Subcutaneous adipose tissue (tissue), 4 donors: Measurements from ENCODE around the gene ADD2. TPM values are rescaled to one million over a fixed set of nuclear protein-coding genes. Genes with fewer than 3 reads are reported as not detected.

Experiments
- CTCF ChIP-seq: fragments of 450-650 bp; IDR thresholded peaks from one replicate; pipeline ENCODE4 v1.5.1; 2016; ENCODE audit warnings: low read depth, mild to moderate bottlenecking, control low read depth, antibody characterized with exemption, moderate library complexity
- total RNA-seq, 4 donors: library from RNA; depleted of rRNA; stranded (reverse); fragments of >200 nt; gene quantifications; one replicate each; pipeline ENCODE4 v1.1.0, GENCODE V29; 2016

The ADD2 gene
- total RNA-seq, 4 donors from 2014 or later = 0.75 to 2.9 (median 1.3) TPM

DNA sequence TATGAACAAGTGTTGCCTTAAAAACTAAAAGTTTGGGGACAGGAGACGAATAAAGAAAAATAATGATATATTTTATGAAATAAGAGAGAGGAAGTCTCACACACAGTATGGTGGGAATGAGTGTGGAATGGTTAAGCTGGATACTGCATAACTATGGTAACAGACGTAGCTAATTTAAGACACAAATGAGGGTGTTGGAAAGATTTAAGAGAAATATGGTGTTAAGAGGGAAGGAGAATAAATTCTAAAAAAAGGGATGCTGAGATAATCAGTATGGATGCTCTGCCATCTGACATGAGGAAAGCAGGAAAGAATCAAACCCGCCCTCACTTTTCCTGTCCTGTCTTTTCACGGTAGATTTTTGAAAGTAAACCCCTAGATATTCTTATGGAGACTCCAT is 10.6 kb downstream of the ADD2 start:
- no peak for TF ChIP-seq CTCF

DNA sequence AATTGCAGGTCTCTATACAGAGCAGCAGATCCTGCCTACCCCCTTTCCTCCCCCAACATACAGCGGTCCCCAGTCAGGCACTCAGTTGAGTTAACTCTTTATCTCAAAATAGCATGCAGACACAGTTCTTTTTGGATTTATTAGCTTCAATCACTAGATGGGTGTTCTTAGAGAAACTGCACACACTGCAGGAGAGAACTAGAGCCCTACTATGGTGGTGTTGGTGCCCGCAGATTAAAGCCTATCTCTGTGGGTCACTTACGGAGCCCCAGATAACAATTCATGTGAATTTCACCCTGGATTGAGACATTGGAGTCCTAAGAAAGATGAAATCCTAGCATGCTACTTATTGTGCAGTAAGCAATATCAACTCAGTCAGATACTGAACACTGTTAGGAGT is 11.9 kb downstream of the ADD2 start:
- TF ChIP-seq CTCF = no peak

- no peak for TF ChIP-seq CTCF
Measured at GRCh38 chr2:70753902-70754301, 14.1 kb downstream of the ADD2 start.

GRCh38 chr2:70753031-70753430 is 15.0 kb downstream of the ADD2 start:
- TF ChIP-seq CTCF = no peak

- no peak for TF ChIP-seq CTCF
Measured at GRCh38 chr2:70752396-70752795, 15.6 kb downstream of the ADD2 start.

DNA sequence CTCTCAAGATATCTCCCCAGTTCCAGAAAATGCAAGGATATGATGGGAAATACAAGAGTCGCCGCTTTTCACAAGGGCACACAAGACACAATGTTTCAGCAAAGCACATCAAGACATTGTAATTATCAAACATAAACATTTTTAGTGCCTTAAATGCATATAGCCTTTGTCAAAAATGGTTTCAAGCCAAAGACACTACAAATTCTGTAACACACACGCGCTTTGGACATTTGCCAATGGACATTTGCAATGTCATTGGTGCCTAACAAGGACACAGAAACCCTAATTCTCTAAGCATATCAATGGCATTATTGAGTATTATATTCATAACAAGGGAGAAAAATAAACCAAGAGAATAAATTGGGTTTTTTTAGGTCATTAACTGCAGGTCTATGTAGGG is 16.1 kb downstream of the ADD2 start:
- TF ChIP-seq CTCF = no peak

DNA sequence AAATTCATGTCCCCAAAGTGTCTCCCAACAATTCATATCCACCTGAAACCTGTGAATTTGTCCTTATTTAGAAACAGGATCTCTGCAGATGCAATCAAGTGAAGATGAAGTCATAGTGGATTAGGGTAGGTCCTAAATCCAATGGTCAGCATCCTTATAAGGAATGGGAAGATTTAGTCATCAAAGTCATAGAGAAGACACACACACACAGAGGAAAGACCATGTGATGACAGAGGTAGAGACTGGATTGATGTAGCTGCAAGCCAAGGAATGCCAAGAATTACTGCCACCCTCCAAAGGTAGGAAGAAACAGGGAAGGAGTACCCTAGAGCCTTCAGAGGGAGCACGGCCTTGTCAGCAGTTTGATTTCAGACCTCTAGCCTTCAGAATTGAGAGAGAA is 17.7 kb downstream of the ADD2 start:
- no peak for TF ChIP-seq CTCF
